Measurements from ENCODE around the gene BNIPL.

The BNIPL gene

GRCh38 chr1:151056149-151056548, 19.8 kb downstream of the BNIPL start:
- H3K4me3 ChIP-seq (ENCODE audit: insufficient read depth, low read depth, low read length) = no peak overlapping the region
- no peaks in the 10 kb centered on the region for H3K9me3 ChIP-seq (ENCODE audit: control insufficient read depth, low read length)
- WGBS, 2 experiments = 63 to 73% methylated on average over 2 of the region's 2 CpGs
- peaks cover 11% of the 10 kb centered on the region for H3K36me3 ChIP-seq (ENCODE audit: control insufficient read depth, insufficient read depth, low read length)
- peaks cover 8% of the 10 kb centered on the region for H3K4me1 ChIP-seq (ENCODE audit: control insufficient read depth, insufficient read depth, low read length)
- H3K27me3 ChIP-seq (ENCODE audit: control insufficient read depth, insufficient read depth, low read length, poor library complexity, severe bottlenecking) = no peaks in the 10 kb centered on the region
- H3K27ac ChIP-seq (ENCODE audit: insufficient read depth, low read depth, low read length, poor library complexity, severe bottlenecking) = no peak overlapping the region

- 2 to 4% methylated on average over 10 of the region's 10 CpGs for WGBS, 2 experiments
- peaks cover 4% of the 10 kb centered on the region for H3K36me3 ChIP-seq (ENCODE audit: control insufficient read depth, insufficient read depth, low read length)
- H3K27me3 ChIP-seq (ENCODE audit: control insufficient read depth, insufficient read depth, low read length, poor library complexity, severe bottlenecking) = no peaks in the 10 kb centered on the region
- H3K9me3 ChIP-seq (ENCODE audit: control insufficient read depth, low read length) = no peaks in the 10 kb centered on the region
- H3K4me3 ChIP-seq (ENCODE audit: insufficient read depth, low read depth, low read length) = peak overlapping the region; percentile 94
- H3K27ac ChIP-seq (ENCODE audit: insufficient read depth, low read depth, low read length, poor library complexity, severe bottlenecking) = no peak overlapping the region
- H3K4me1 ChIP-seq (ENCODE audit: control insufficient read depth, insufficient read depth, low read length) = peaks cover 8% of the 10 kb centered on the region
Observed at GRCh38 chr1:151058692-151059091, 22.3 kb downstream of the BNIPL start.

- Histone ChIP-seq H3K36me3 (ENCODE audit: control insufficient read depth, insufficient read depth, low read length) (peaks cover 4% of the 10 kb centered on the region), H3K9me3 (ENCODE audit: control insufficient read depth, low read length) (no peaks in the 10 kb centered on the region), H3K4me3 (ENCODE audit: insufficient read depth, low read depth, low read length) (peak within 1 kb of the TSS; percentile 94), H3K27me3 (ENCODE audit: control insufficient read depth, insufficient read depth, low read length, poor library complexity, severe bottlenecking) (no peaks in the 10 kb centered on the region), H3K27ac (ENCODE audit: insufficient read depth, low read depth, low read length, poor library complexity, severe bottlenecking) (peak within 1 kb of the TSS; percentile 80), H3K4me1 (ENCODE audit: control insufficient read depth, insufficient read depth, low read length) (peaks cover 11% of the 10 kb centered on the region)
- 0% methylated on average over 58 of the region's 58 CpGs for WGBS, 2 experiments
Observed at GRCh38 chr1:151059109-151060006, 23.0 kb downstream of the BNIPL start, which contains the start of gene CDC42SE1. CDC42SE1 (minus strand) TSS chr1:151059622; CDS start chr1:151055730, 3,892 bp downstream.

DNA sequence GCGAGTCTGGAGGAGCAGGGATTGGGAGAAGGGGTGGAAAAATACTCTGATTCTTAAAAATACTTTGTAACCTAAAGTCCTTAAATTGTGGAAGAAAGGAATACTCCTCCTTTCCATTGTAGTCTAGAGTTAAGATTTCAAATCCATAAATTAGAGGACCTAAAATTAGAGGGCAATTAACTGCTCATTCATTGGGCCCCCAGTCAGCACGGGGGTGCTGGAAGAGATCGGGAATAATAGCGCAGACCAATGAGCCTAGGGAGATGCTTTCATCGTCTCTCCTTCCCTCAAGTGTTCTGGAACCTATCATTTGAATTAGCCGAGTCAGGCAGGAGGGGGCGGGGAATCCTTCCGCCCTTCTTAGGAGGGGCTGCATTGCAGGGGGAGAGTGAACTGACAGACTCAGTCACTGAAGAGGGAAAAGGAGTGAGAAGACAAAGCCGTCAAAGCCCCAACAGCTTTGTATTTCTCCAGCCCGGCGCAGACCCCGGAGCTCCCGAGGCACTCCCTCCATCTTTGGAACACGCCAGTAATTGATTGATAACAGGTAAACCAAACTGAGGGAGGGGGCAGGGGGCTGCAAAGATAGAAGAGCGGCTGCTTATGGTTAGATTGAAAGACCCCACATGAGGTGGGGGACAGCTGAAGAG, 23.7 kb downstream of the BNIPL start, which contains the start of gene MLLT11:
Gene MLLT11 (plus strand): TSS at position 391 of the 650 bp plus-strand sequence. CDS start 6,828 bp downstream, outside the sequence.
- Histone ChIP-seq H3K27me3 (ENCODE audit: control insufficient read depth, insufficient read depth, low read length, poor library complexity, severe bottlenecking) (no peaks in the 10 kb centered on the region), H3K4me3 (ENCODE audit: insufficient read depth, low read depth, low read length) (peak within 1 kb of the TSS; percentile 94), H3K9me3 (ENCODE audit: control insufficient read depth, low read length) (no peaks in the 10 kb centered on the region), H3K4me1 (ENCODE audit: control insufficient read depth, insufficient read depth, low read length) (peaks cover 11% of the 10 kb centered on the region), H3K36me3 (ENCODE audit: control insufficient read depth, insufficient read depth, low read length) (peaks cover under 1% of the 10 kb centered on the region), H3K27ac (ENCODE audit: insufficient read depth, low read depth, low read length, poor library complexity, severe bottlenecking) (peak within 1 kb of the TSS; percentile 80)
- WGBS, 2 experiments = 0% methylated on average over 14 to 15 of the region's 15 CpGs

DNA sequence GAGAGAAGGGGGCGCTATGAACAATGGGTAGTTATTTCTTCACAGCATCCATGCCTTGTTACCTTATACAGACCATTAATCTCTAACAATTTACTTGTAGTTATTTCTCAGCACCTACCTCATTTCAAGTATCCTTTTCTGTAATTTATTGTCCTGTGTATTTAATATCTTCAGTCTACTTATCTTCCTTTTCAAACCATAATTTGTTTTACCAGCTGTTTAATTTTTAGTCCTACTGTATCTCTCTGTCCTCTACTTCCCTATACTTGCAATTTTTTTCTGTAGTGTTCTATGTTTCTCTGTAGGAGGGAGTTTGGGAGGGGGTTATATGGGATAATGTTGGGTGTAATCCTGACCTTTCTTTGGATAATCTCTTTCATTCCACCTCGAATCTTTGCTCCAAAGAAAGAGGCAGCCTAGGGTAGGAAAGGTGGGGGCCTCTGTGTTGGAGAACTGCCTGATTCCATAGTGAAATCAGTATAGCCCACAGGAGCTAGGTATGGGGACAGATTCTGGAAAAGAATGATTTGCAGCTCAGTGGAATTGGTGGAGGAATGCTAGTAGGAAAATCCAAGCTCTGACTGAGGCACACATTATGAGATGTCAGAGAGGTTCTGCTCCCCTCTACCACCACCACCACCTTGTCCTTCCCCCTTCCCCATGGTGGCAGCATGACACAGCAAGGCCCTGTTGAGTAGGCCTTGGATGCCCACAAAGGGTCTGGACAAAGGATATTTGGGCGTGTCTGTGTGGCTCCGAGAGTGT, 24.5 kb downstream of the BNIPL start:
- no peaks in the 10 kb centered on the region for H3K9me3 ChIP-seq (ENCODE audit: control insufficient read depth, low read length)
- H3K27ac ChIP-seq (ENCODE audit: insufficient read depth, low read depth, low read length, poor library complexity, severe bottlenecking) = peak overlapping the region; percentile 80
- H3K4me3 ChIP-seq (ENCODE audit: insufficient read depth, low read depth, low read length) = peak overlapping the region; percentile 94
- 0 to 8% methylated on average over 1 to 2 of the region's 4 CpGs for WGBS, 2 experiments
- no peaks in the 10 kb centered on the region for H3K27me3 ChIP-seq (ENCODE audit: control insufficient read depth, insufficient read depth, low read length, poor library complexity, severe bottlenecking)
- H3K4me1 ChIP-seq (ENCODE audit: control insufficient read depth, insufficient read depth, low read length) = peaks cover 11% of the 10 kb centered on the region
- H3K36me3 ChIP-seq (ENCODE audit: control insufficient read depth, insufficient read depth, low read length) = peaks cover 4% of the 10 kb centered on the region

DNA sequence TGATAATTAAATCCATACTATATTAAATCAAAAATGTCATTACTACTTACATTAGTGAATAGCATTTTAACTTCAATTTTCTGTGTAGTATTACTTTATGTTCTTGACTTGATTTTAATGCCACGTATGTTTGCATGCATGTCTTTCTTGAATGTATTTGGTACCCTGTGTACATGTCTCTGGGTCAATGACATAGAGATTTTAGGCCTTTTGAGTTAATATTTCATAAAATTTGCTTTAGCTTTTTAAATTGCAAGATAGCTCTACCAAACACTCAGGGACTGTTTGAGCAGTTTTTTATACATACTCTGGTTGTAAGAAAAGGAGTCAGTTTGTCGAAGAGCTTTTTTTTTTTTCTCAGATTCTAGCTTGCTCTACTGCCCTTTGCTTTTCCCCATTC, 25.3 kb downstream of the BNIPL start:
- peak overlapping the region; percentile 80 for H3K27ac ChIP-seq (ENCODE audit: insufficient read depth, low read depth, low read length, poor library complexity, severe bottlenecking)
- H3K36me3 ChIP-seq (ENCODE audit: control insufficient read depth, insufficient read depth, low read length) = peaks cover 5% of the 10 kb centered on the region
- H3K27me3 ChIP-seq (ENCODE audit: control insufficient read depth, insufficient read depth, low read length, poor library complexity, severe bottlenecking) = no peaks in the 10 kb centered on the region
- H3K4me1 ChIP-seq (ENCODE audit: control insufficient read depth, insufficient read depth, low read length) = peaks cover 11% of the 10 kb centered on the region
- H3K4me3 ChIP-seq (ENCODE audit: insufficient read depth, low read depth, low read length) = peak overlapping the region; percentile 94
- 81 to 93% methylated on average over 2 of the region's 2 CpGs for WGBS, 2 experiments
- no peaks in the 10 kb centered on the region for H3K9me3 ChIP-seq (ENCODE audit: control insufficient read depth, low read length)

DNA sequence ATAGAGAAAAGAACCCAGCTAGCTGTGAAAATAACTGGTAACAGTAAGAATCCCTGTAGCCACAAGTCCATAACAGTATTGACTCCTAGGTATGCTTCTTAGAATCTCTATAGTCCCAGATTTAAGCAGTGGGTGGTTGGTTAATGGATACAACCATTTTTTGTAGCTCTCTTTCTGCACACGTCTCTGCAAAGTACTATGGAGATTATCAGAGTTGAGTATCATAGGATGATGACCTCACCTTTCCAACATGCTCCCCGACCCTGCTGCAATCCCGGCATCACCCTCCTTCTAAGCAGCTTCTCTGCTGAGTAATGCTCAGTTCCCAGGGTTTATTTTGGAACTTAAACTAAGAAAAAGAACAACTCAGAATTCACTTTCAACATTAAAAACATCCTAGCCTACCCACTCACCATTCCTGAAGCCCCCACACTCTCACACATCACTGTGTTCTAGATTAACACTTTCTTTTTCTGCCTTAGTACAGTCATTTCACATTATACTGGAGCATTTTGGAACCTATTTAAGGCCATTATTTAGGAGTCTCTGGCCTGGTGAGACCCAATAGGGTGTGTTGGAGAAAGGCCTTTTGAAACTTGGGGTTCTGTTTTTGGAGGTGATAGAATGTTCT, 26.5 kb downstream of the BNIPL start:
- WGBS, 2 experiments = 87 to 94% methylated on average over 3 of the region's 3 CpGs
- H3K36me3 ChIP-seq (ENCODE audit: control insufficient read depth, insufficient read depth, low read length) = peaks cover 9% of the 10 kb centered on the region
- no peaks in the 10 kb centered on the region for H3K9me3 ChIP-seq (ENCODE audit: control insufficient read depth, low read length)
- H3K4me3 ChIP-seq (ENCODE audit: insufficient read depth, low read depth, low read length) = no peak overlapping the region
- H3K27ac ChIP-seq (ENCODE audit: insufficient read depth, low read depth, low read length, poor library complexity, severe bottlenecking) = no peak overlapping the region
- peaks cover 6% of the 10 kb centered on the region for H3K4me1 ChIP-seq (ENCODE audit: control insufficient read depth, insufficient read depth, low read length)
- no peaks in the 10 kb centered on the region for H3K27me3 ChIP-seq (ENCODE audit: control insufficient read depth, insufficient read depth, low read length, poor library complexity, severe bottlenecking)

GRCh38 chr1:151065089-151065645, 28.8 kb downstream of the BNIPL start:
- Histone ChIP-seq H3K27me3 (ENCODE audit: control insufficient read depth, insufficient read depth, low read length, poor library complexity, severe bottlenecking) (no peaks in the 10 kb centered on the region), H3K9me3 (ENCODE audit: control insufficient read depth, low read length) (no peaks in the 10 kb centered on the region), H3K4me1 (ENCODE audit: control insufficient read depth, insufficient read depth, low read length) (peaks cover 6% of the 10 kb centered on the region), H3K4me3 (ENCODE audit: insufficient read depth, low read depth, low read length) (no peak overlapping the region), H3K27ac (ENCODE audit: insufficient read depth, low read depth, low read length, poor library complexity, severe bottlenecking) (no peak overlapping the region), H3K36me3 (ENCODE audit: control insufficient read depth, insufficient read depth, low read length) (peaks cover 9% of the 10 kb centered on the region)

DNA sequence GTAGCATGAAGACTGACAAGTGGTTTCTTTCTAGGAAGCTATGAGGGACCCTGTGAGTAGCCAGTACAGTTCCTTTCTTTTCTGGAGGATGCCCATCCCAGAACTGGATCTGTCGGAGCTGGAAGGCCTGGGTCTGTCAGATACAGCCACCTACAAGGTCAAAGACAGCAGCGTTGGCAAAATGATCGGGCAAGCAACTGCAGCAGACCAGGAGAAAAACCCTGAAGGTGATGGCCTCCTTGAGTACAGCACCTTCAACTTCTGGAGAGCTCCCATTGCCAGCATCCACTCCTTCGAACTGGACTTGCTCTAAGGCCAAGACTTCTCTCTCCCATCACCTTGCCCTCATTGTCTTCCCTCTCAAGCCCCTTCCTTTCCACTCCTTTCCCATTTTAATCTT, 30.8 kb downstream of the BNIPL start:
- H3K4me1 ChIP-seq (ENCODE audit: control insufficient read depth, insufficient read depth, low read length) = peaks cover 6% of the 10 kb centered on the region
- 93 to 95% methylated on average over 4 of the region's 4 CpGs for WGBS, 2 experiments
- peaks cover 9% of the 10 kb centered on the region for H3K36me3 ChIP-seq (ENCODE audit: control insufficient read depth, insufficient read depth, low read length)
- H3K27me3 ChIP-seq (ENCODE audit: control insufficient read depth, insufficient read depth, low read length, poor library complexity, severe bottlenecking) = no peaks in the 10 kb centered on the region
- H3K4me3 ChIP-seq (ENCODE audit: insufficient read depth, low read depth, low read length) = no peak overlapping the region
- no peak overlapping the region for H3K27ac ChIP-seq (ENCODE audit: insufficient read depth, low read depth, low read length, poor library complexity, severe bottlenecking)
- no peaks in the 10 kb centered on the region for H3K9me3 ChIP-seq (ENCODE audit: control insufficient read depth, low read length)
